HL-60 (cell line): ENCODE data around the gene JUP.

ENCODE experiments used
- GABPA ChIP-seq: IDR thresholded peaks from 2 replicates; pipeline ENCODE4 v1.6.1; 2012; ENCODE audit warnings: low read depth
- POLR2AphosphoS5 ChIP-seq: IDR thresholded peaks from 2 replicates; pipeline ENCODE4 v1.6.1; 2012; ENCODE audit warnings: low read depth
- SPI1 ChIP-seq: IDR thresholded peaks from 2 replicates; pipeline ENCODE4 v1.6.1; 2012; ENCODE audit warnings: low read depth, mild to moderate bottlenecking, borderline replicate concordance
- TF ChIP-seq, protein P1 (sequence below): IDR thresholded peaks from one replicate; pipeline ENCODE4 v1.5.1; 2011; ENCODE audit warnings: low read length, control low read depth, inconsistent platforms; ENCODE audit not compliant: insufficient read depth
- TF ChIP-seq, protein P2 (sequence below): IDR thresholded peaks from 2 replicates; pipeline ENCODE4 v1.6.1; 2012; ENCODE audit warnings: low read depth; ENCODE audit not compliant: insufficient replicate concordance

DNA sequence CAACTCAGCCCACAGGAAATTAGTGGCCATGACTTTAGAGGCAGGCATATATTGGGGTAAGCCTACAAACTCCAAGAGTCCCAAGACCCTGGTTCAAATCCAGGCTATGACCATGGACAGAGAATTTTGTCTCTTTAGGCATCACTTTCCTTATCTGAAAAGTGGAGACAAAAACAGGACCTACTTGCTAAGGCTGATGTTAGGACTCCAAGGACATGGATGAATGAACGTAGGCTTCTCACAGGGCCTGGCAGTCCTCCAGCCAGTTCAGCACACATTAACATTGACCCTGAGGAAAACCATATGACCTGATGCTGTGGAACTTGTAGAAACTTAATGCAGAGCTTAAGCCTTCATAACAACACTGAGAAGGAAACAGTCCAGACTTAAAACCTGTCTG, 27.7 kb upstream of the JUP start:
- TF ChIP-seq, protein P1, sequence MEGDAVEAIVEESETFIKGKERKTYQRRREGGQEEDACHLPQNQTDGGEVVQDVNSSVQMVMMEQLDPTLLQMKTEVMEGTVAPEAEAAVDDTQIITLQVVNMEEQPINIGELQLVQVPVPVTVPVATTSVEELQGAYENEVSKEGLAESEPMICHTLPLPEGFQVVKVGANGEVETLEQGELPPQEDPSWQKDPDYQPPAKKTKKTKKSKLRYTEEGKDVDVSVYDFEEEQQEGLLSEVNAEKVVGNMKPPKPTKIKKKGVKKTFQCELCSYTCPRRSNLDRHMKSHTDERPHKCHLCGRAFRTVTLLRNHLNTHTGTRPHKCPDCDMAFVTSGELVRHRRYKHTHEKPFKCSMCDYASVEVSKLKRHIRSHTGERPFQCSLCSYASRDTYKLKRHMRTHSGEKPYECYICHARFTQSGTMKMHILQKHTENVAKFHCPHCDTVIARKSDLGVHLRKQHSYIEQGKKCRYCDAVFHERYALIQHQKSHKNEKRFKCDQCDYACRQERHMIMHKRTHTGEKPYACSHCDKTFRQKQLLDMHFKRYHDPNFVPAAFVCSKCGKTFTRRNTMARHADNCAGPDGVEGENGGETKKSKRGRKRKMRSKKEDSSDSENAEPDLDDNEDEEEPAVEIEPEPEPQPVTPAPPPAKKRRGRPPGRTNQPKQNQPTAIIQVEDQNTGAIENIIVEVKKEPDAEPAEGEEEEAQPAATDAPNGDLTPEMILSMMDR: no peak
- no peak for TF ChIP-seq POLR2AphosphoS5
- TF ChIP-seq, protein P2, sequence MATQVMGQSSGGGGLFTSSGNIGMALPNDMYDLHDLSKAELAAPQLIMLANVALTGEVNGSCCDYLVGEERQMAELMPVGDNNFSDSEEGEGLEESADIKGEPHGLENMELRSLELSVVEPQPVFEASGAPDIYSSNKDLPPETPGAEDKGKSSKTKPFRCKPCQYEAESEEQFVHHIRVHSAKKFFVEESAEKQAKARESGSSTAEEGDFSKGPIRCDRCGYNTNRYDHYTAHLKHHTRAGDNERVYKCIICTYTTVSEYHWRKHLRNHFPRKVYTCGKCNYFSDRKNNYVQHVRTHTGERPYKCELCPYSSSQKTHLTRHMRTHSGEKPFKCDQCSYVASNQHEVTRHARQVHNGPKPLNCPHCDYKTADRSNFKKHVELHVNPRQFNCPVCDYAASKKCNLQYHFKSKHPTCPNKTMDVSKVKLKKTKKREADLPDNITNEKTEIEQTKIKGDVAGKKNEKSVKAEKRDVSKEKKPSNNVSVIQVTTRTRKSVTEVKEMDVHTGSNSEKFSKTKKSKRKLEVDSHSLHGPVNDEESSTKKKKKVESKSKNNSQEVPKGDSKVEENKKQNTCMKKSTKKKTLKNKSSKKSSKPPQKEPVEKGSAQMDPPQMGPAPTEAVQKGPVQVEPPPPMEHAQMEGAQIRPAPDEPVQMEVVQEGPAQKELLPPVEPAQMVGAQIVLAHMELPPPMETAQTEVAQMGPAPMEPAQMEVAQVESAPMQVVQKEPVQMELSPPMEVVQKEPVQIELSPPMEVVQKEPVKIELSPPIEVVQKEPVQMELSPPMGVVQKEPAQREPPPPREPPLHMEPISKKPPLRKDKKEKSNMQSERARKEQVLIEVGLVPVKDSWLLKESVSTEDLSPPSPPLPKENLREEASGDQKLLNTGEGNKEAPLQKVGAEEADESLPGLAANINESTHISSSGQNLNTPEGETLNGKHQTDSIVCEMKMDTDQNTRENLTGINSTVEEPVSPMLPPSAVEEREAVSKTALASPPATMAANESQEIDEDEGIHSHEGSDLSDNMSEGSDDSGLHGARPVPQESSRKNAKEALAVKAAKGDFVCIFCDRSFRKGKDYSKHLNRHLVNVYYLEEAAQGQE: peak; percentile 37
- TF ChIP-seq GABPA: no peak
- no peak for TF ChIP-seq SPI1
